ENCODE results near the gene ZNF431.

ZNF431 gene

DNA sequence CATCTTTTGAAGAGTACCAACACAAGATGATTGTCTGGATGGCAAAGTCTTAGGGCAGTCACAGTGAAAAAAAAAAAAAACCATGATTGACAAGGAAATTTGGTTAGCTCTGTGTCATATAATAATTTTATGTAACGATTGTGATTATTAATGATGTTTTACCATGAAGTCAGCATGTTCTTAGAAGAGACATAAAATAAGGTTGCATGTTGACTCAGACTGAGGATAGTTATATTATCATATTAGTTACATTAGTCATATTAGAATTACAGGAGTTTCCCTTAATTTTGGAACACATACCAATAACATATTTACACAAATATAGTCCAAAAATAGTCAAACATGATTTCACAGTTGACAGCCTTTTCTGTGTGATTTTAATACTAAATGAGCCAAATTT, 5.7 kb downstream of the ZNF431 start:
- Histone ChIP-seq H3K4me3 (ENCODE audit: low read depth, low read length) (no peak overlapping the region), H3K4me2 (ENCODE audit: low read length) (no peak overlapping the region), H3K9ac (no peak overlapping the region), H3K9me3 (ENCODE audit: control insufficient read depth, low read length) (no peaks in the 10 kb centered on the region), H3K36me3 (ENCODE audit: control insufficient read depth, insufficient read depth, low read length) (no peaks in the 10 kb centered on the region), H3K27ac (no peak overlapping the region), H2AFZ (no peak overlapping the region), H3K4me1 (no peaks in the 10 kb centered on the region), H3K27me3 (ENCODE audit: control insufficient read depth, insufficient read depth, low read length) (no peaks in the 10 kb centered on the region), H3K79me2 (no peaks in the 10 kb centered on the region)
- TF ChIP-seq, protein P1, sequence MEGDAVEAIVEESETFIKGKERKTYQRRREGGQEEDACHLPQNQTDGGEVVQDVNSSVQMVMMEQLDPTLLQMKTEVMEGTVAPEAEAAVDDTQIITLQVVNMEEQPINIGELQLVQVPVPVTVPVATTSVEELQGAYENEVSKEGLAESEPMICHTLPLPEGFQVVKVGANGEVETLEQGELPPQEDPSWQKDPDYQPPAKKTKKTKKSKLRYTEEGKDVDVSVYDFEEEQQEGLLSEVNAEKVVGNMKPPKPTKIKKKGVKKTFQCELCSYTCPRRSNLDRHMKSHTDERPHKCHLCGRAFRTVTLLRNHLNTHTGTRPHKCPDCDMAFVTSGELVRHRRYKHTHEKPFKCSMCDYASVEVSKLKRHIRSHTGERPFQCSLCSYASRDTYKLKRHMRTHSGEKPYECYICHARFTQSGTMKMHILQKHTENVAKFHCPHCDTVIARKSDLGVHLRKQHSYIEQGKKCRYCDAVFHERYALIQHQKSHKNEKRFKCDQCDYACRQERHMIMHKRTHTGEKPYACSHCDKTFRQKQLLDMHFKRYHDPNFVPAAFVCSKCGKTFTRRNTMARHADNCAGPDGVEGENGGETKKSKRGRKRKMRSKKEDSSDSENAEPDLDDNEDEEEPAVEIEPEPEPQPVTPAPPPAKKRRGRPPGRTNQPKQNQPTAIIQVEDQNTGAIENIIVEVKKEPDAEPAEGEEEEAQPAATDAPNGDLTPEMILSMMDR (IDR thresholded peaks at IDR 0.05), result no peak

DNA sequence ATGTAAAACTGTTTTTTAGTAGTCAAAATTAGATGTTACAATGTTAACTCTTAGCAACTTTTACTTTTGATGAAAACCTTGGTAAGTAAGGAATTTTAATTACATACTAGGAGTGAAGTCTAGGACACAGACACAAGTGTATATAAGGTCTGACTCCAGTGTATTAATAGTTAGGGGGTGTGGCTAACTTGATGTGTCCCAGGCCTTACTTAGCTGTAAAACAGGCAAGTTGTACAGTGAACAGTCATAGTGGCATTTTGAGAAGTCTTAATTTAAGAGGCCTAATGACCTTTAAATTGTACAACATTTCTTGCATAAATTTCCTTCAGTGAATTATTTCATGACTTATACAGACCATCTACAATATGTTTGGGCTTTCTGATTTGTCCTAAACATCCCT, 6.8 kb downstream of the ZNF431 start:
- no peaks in the 10 kb centered on the region for H3K9me3 ChIP-seq (ENCODE audit: control insufficient read depth, low read length)
- H2AFZ ChIP-seq, result no peak overlapping the region
- no peak overlapping the region for H3K27ac ChIP-seq
- no peaks in the 10 kb centered on the region for H3K4me1 ChIP-seq
- no peak overlapping the region for H3K4me2 ChIP-seq (ENCODE audit: low read length)
- H3K79me2 ChIP-seq, result peaks cover under 1% of the 10 kb centered on the region
- no peaks in the 10 kb centered on the region for H3K36me3 ChIP-seq (ENCODE audit: control insufficient read depth, insufficient read depth, low read length)
- TF ChIP-seq, protein P1 (IDR thresholded peaks at IDR 0.05), result no peak
- H3K27me3 ChIP-seq (ENCODE audit: control insufficient read depth, insufficient read depth, low read length), result no peaks in the 10 kb centered on the region
- no peak overlapping the region for H3K4me3 ChIP-seq (ENCODE audit: low read depth, low read length)
- no peak overlapping the region for H3K9ac ChIP-seq

GRCh38 chr19:21149877-21150276, 8.0 kb downstream of the ZNF431 start:
- no peaks in the 10 kb centered on the region for H3K36me3 ChIP-seq (ENCODE audit: control insufficient read depth, insufficient read depth, low read length)
- peaks cover 4% of the 10 kb centered on the region for H3K79me2 ChIP-seq
- TF ChIP-seq, protein P1 (IDR thresholded peaks at IDR 0.05), result no peak
- H3K27ac ChIP-seq, result no peak overlapping the region
- H3K27me3 ChIP-seq (ENCODE audit: control insufficient read depth, insufficient read depth, low read length), result no peaks in the 10 kb centered on the region
- H3K4me1 ChIP-seq, result no peaks in the 10 kb centered on the region
- H3K9me3 ChIP-seq (ENCODE audit: control insufficient read depth, low read length), result no peaks in the 10 kb centered on the region
- no peak overlapping the region for H3K4me2 ChIP-seq (ENCODE audit: low read length)
- H2AFZ ChIP-seq, result no peak overlapping the region
- H3K4me3 ChIP-seq (ENCODE audit: low read depth, low read length), result no peak overlapping the region
- H3K9ac ChIP-seq, result no peak overlapping the region

- Histone ChIP-seq H3K79me2 (peaks cover 7% of the 10 kb centered on the region), H3K4me1 (no peaks in the 10 kb centered on the region), H3K4me3 (ENCODE audit: low read depth, low read length) (no peak overlapping the region), H2AFZ (no peak overlapping the region), H3K9me3 (ENCODE audit: control insufficient read depth, low read length) (no peaks in the 10 kb centered on the region), H3K27me3 (ENCODE audit: control insufficient read depth, insufficient read depth, low read length) (no peaks in the 10 kb centered on the region), H3K36me3 (ENCODE audit: control insufficient read depth, insufficient read depth, low read length) (no peaks in the 10 kb centered on the region), H3K4me2 (ENCODE audit: low read length) (no peak overlapping the region), H3K27ac (no peak overlapping the region), H3K9ac (no peak overlapping the region)
- TF ChIP-seq, protein P1 (IDR thresholded peaks at IDR 0.05), result no peak
Observed at GRCh38 chr19:21151460-21151859, 9.6 kb downstream of the ZNF431 start.

GRCh38 chr19:21158523-21159135, 16.8 kb downstream of the ZNF431 start:
- Histone ChIP-seq H3K36me3 (ENCODE audit: control insufficient read depth, insufficient read depth, low read length) (no peaks in the 10 kb centered on the region), H3K9ac (no peak overlapping the region), H3K9me3 (ENCODE audit: control insufficient read depth, low read length) (no peaks in the 10 kb centered on the region), H3K4me3 (ENCODE audit: low read depth, low read length) (no peak overlapping the region), H2AFZ (no peak overlapping the region), H3K4me1 (no peaks in the 10 kb centered on the region), H3K79me2 (peaks cover 26% of the 10 kb centered on the region), H3K4me2 (ENCODE audit: low read length) (no peak overlapping the region), H3K27me3 (ENCODE audit: control insufficient read depth, insufficient read depth, low read length) (no peaks in the 10 kb centered on the region), H3K27ac (no peak overlapping the region)
- TF ChIP-seq, protein P1 (IDR thresholded peaks at IDR 0.05), result no peak

Data from parathyroid adenoma (tissue), 2 donors.